ENCODE data around the gene IGF1R.

IGF1R gene

GRCh38 chr15:98870788-98871187, 222.4 kb downstream of the IGF1R start:
- DNase-seq = no peak

GRCh38 chr15:98872774-98873173, 224.4 kb downstream of the IGF1R start:
- no peak for DNase-seq

GRCh38 chr15:98873441-98874218, 225.3 kb downstream of the IGF1R start:
- DNase-seq = no peak

- DNase-seq = no peak
Measured at GRCh38 chr15:98874370-98874769, 226.0 kb downstream of the IGF1R start.

- DNase-seq = no peak
Measured at GRCh38 chr15:98874773-98875172, 226.4 kb downstream of the IGF1R start.

GRCh38 chr15:98875309-98875708, 227.0 kb downstream of the IGF1R start:
- no peak for DNase-seq

GRCh38 chr15:98876451-98877369, 228.4 kb downstream of the IGF1R start:
- no peak for DNase-seq

GRCh38 chr15:98878172-98878571, 229.8 kb downstream of the IGF1R start:
- no peak for DNase-seq

GRCh38 chr15:98878862-98879261, 230.5 kb downstream of the IGF1R start:
- no peak for DNase-seq

GRCh38 chr15:98881526-98882520, 233.5 kb downstream of the IGF1R start:
- DNase-seq = no peak

GRCh38 chr15:98883478-98883877, 235.1 kb downstream of the IGF1R start:
- DNase-seq = no peak

- no peak for DNase-seq
Measured at GRCh38 chr15:98884894-98885293, 236.6 kb downstream of the IGF1R start.

GRCh38 chr15:98887976-98888375, 239.6 kb downstream of the IGF1R start:
- DNase-seq = no peak

GRCh38 chr15:98888820-98889479, 240.6 kb downstream of the IGF1R start:
- no peak for DNase-seq

- no peak for DNase-seq
Measured at GRCh38 chr15:98889930-98890695, 241.8 kb downstream of the IGF1R start.

- no peak for DNase-seq
Measured at GRCh38 chr15:98891301-98891700, 243.0 kb downstream of the IGF1R start.

- DNase-seq = no peak
Measured at GRCh38 chr15:98893401-98893800, 245.1 kb downstream of the IGF1R start.

- no peak for DNase-seq
Measured at GRCh38 chr15:98894312-98894711, 246.0 kb downstream of the IGF1R start.

- DNase-seq = no peak
Measured at GRCh38 chr15:98896002-98896721, 247.8 kb downstream of the IGF1R start.
